HL-60 (cell line): ENCODE data around the gene FRMD5.
"Not testable (repeated sequence)": the region's sequence is repeated elsewhere in the genome, so short reads cannot be mapped to it uniquely, and the experiment has no call there.

Source experiments
- DNase-seq, 2 experiments: peaks; one replicate each; pipeline ENCODE4 v3.0.0-alpha.2; 2010 to 2020; ENCODE audit warnings: low read depth in 1 of 2, low spot score in 1 of 2
- H3K27ac ChIP-seq: fragments of 250-450 bp; sonication (Bioruptor Pico); replicated peaks from 2 replicates; pipeline ENCODE4 v1.5.1; 2020; ENCODE audit warnings: mild to moderate bottlenecking, moderate library complexity
- H3K27me3 ChIP-seq: fragments of 250-450 bp; sonication (Bioruptor Pico); 2 replicates; pipeline ENCODE4 v1.5.1; 2021; ENCODE audit warnings: mild to moderate bottlenecking, moderate library complexity; ENCODE audit not compliant: insufficient read depth, poor library complexity, severe bottlenecking
- H3K4me3 ChIP-seq: replicated peaks from 2 replicates; pipeline ENCODE4 v1.5.1; 2011; ENCODE audit warnings: mild to moderate bottlenecking, control low read depth, low read length; ENCODE audit not compliant: insufficient read depth
- GABPA ChIP-seq: IDR thresholded peaks from 2 replicates; pipeline ENCODE4 v1.6.1; 2012; ENCODE audit warnings: low read depth
- POLR2AphosphoS5 ChIP-seq: IDR thresholded peaks from 2 replicates; pipeline ENCODE4 v1.6.1; 2012; ENCODE audit warnings: low read depth
- SPI1 ChIP-seq: IDR thresholded peaks from 2 replicates; pipeline ENCODE4 v1.6.1; 2012; ENCODE audit warnings: low read depth, mild to moderate bottlenecking, borderline replicate concordance
- TF ChIP-seq, protein P1 (sequence below): IDR thresholded peaks from one replicate; pipeline ENCODE4 v1.5.1; 2011; ENCODE audit warnings: low read length, control low read depth, inconsistent platforms; ENCODE audit not compliant: insufficient read depth
- TF ChIP-seq, protein P2 (sequence below): IDR thresholded peaks from 2 replicates; pipeline ENCODE4 v1.6.1; 2012; ENCODE audit warnings: low read depth; ENCODE audit not compliant: insufficient replicate concordance

Gene FRMD5

DNA sequence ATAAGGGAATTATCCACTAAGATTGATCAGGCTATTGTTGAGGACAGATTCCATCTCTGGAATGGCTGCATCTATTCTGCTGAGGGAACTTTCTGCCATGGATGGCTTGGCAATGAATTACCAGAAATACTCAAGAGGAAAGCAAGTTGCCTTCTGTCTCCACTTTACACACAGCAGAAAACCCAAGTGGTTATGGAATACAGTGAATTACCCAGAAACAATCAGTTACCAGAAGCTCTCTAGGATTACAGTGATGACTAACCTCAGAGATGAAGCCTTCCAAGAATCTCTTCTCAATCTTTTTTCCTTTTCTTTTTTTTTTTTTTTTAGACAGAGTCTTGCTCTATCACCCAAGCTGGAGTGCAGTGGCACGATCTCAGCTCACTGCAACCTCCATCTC, 185.0 kb downstream of the FRMD5 start:
- TF ChIP-seq POLR2AphosphoS5, result no peak
- TF ChIP-seq, protein P1, sequence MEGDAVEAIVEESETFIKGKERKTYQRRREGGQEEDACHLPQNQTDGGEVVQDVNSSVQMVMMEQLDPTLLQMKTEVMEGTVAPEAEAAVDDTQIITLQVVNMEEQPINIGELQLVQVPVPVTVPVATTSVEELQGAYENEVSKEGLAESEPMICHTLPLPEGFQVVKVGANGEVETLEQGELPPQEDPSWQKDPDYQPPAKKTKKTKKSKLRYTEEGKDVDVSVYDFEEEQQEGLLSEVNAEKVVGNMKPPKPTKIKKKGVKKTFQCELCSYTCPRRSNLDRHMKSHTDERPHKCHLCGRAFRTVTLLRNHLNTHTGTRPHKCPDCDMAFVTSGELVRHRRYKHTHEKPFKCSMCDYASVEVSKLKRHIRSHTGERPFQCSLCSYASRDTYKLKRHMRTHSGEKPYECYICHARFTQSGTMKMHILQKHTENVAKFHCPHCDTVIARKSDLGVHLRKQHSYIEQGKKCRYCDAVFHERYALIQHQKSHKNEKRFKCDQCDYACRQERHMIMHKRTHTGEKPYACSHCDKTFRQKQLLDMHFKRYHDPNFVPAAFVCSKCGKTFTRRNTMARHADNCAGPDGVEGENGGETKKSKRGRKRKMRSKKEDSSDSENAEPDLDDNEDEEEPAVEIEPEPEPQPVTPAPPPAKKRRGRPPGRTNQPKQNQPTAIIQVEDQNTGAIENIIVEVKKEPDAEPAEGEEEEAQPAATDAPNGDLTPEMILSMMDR, result no peak
- TF ChIP-seq, protein P2, sequence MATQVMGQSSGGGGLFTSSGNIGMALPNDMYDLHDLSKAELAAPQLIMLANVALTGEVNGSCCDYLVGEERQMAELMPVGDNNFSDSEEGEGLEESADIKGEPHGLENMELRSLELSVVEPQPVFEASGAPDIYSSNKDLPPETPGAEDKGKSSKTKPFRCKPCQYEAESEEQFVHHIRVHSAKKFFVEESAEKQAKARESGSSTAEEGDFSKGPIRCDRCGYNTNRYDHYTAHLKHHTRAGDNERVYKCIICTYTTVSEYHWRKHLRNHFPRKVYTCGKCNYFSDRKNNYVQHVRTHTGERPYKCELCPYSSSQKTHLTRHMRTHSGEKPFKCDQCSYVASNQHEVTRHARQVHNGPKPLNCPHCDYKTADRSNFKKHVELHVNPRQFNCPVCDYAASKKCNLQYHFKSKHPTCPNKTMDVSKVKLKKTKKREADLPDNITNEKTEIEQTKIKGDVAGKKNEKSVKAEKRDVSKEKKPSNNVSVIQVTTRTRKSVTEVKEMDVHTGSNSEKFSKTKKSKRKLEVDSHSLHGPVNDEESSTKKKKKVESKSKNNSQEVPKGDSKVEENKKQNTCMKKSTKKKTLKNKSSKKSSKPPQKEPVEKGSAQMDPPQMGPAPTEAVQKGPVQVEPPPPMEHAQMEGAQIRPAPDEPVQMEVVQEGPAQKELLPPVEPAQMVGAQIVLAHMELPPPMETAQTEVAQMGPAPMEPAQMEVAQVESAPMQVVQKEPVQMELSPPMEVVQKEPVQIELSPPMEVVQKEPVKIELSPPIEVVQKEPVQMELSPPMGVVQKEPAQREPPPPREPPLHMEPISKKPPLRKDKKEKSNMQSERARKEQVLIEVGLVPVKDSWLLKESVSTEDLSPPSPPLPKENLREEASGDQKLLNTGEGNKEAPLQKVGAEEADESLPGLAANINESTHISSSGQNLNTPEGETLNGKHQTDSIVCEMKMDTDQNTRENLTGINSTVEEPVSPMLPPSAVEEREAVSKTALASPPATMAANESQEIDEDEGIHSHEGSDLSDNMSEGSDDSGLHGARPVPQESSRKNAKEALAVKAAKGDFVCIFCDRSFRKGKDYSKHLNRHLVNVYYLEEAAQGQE, result no peak
- no peak for TF ChIP-seq GABPA
- TF ChIP-seq SPI1, result no peak
- Histone ChIP-seq H3K27me3 (no peaks in the 10 kb centered on the region), H3K27ac (no peak overlapping the region), H3K4me3 (no peak overlapping the region)
- no peak for DNase-seq

DNA sequence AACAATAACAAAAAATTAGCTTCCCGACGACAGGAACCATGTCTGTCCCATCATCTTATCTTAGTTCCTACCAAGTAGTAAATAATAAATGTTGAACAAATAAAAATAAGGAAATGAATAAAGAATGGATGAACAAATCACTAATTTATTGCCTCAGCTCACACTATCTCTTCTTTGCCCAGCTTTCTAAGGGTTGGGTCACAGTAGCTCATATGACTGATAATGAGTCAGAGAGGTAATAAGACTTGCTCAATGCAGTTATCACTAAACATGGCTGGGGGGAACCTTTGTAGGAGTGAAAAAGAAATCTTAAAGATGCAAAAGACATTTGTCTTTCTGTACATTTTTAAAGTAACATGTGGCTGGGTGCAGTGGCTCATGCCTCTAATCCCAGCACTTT, 186.0 kb downstream of the FRMD5 start:
- Histone ChIP-seq H3K27me3 (no peaks in the 10 kb centered on the region), H3K4me3 (no peak overlapping the region), H3K27ac (no peak overlapping the region)
- TF ChIP-seq GABPA (no peak), POLR2AphosphoS5 (no peak), SPI1 (no peak)
- TF ChIP-seq, protein P2, result no peak
- TF ChIP-seq, protein P1, result no peak
- DNase-seq, result no peak

DNA sequence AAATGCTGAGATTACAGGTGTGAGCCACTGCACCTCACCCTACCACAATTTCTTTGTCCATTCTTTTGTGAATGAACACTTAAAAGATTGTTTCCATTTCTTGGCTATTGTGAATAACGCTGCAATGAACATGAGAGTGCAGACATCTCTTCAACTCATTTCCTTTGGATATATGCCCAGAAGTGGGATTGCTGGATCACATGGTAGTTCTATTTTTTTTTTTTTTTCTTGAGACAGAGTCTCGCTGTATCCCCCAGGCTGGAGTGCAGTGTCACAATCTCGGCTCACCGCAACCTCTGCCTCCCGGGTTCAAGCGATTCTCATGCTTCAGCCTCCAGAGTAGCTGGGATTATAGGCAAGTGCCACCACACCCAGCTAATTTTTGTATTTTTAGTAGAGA, 194.8 kb downstream of the FRMD5 start:
- not testable (repeated sequence) for H3K27ac ChIP-seq

DNA sequence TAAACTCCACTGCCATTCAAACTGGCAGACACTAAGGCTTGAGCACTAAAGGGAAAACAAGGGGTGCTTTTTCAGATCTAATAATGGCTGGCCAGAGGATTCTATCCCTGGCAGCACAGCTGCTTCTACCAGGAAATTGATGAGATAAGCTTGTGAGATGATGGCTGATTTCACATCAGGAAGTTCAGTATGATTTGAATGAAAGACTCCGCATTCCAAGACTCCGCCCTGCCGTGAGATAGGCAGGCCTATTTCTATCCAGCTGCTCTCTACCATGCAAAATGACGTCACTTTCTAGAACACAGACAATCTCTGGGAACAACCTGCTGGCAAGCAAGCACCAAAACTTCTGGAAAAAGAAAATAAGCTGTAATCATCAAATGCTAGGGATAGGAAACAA, 196.5 kb downstream of the FRMD5 start:
- no peak for DNase-seq
- TF ChIP-seq SPI1 (no peak), POLR2AphosphoS5 (no peak), GABPA (no peak)
- TF ChIP-seq, protein P2, result no peak
- TF ChIP-seq, protein P1, result no peak
- Histone ChIP-seq H3K4me3 (no peak overlapping the region), H3K27me3 (no peaks in the 10 kb centered on the region), H3K27ac (no peak overlapping the region)

More for the DNA sequence above, 194.8 kb downstream of the FRMD5 start:
- not testable (repeated sequence) for DNase-seq, H3K4me3 ChIP-seq, H3K27me3 ChIP-seq
